NCI-H748 (cell line): Measurements from ENCODE around the gene TTBK2.
"Not testable (repeated sequence)": the region's sequence is repeated elsewhere in the genome, so short reads cannot be mapped to it uniquely, and the experiment has no call there.

Source experiments
- DNase-seq: peaks from one replicate; lab custom pipeline; 2025; ENCODE audit not compliant: unreplicated experiment; lab: John Stamatoyannopoulos, UW

TTBK2 gene

DNA sequence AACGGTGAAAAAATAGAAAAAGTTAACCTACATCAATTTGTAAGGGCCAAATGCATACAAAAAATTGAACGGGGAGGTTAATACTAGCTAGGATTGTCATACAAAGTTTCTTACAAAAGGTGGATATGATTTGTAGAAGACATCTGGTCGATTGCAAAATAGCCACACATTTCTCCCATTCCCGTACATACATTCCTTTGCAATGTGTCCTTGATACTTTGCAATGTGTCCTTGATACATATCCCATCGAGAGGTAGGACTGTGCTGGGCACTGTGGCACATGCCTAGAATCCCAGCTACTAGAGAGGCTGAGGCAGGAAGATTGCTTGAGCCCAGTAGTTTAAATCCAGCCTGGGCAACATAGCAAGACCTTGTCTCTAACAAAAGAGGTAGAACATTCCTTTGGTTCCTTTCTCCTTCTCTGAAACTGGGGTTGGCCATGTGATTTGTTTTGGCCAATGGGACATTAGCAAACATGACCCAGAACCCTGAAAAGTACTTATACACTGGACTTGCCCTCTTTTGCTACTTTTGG lies 9.5 kb downstream of the TTBK2 start:
- no peak for DNase-seq

DNA sequence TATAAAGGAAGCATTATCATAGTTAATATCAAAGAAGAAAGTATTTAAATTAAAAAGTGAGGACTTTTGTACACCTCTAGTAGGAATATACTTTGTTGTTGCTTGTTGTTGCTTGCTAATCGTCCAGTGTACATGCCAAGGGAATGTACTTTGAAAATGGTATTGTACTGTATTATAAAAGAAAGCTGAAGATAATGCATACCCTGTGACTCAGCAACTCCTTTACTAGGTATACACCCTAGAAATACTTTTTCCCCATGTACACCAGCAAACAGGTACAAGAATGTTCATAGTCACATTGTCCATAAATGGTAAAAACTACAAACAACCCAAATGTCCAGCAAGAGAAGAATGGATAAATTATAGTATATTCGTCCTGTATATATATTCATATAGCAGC lies 12.0 kb downstream of the TTBK2 start:
- DNase-seq = no peak

DNA sequence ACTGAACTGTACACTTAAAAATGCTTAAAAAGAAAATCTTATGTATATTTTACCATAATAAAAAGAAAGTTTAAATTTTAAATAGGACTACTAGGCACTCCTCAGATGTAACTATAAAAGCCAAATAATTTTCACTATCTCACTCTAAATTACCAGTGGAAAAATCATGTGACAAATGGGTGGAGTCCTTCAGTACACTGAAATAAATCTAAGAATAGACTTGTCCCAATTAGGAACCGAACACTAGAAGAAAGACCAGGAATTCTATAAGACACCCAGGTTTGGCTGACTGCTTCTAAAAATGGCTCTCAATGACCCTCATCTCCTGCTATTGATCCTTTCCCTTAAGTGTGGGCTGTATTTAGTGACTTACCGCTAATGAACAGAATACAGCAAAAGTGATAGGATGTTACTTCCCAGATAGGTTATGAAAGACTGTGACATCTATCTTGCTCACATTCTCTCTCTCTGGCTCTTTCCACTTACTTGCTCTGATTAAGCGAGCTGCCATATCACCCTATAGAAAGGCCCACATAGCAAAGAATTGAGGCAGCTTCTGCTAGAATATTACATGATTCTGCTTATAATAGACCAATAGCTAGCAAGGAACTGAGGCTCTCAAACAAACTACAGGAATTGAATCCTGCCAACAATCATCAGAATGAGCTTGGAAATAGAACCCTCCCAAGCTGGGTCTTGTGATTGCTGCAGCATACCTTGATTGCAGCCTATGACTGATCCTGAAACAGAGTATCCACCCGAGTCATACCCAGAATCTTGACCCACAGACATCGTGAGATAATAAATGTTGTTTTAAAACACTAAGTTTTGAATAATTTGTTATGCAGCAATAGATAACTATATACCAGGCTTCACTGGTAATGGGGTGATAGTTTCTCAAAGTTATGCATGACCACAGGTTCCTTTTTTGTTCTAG lies 16.9 kb downstream of the TTBK2 start:
- DNase-seq = no peak

DNA sequence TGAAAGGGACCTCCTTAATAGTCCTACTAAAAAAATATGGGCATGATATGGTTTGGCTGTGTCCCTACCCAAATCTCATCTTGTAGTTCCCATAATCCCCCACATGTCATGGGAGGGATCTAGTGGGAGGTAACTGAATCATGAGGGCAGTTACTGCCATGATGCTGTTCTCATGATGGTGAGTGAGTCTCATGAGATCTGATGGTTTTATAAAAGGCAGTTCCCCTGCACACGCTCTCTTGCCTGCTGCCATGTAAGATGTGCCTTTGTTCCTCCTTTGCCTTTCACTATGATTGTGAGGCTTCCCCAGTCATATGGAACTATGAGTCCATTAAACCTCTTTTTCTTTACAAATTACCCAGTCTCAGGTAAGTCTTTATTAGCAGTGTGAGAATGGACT lies 26.7 kb downstream of the TTBK2 start:
- DNase-seq = not testable (repeated sequence)

DNA sequence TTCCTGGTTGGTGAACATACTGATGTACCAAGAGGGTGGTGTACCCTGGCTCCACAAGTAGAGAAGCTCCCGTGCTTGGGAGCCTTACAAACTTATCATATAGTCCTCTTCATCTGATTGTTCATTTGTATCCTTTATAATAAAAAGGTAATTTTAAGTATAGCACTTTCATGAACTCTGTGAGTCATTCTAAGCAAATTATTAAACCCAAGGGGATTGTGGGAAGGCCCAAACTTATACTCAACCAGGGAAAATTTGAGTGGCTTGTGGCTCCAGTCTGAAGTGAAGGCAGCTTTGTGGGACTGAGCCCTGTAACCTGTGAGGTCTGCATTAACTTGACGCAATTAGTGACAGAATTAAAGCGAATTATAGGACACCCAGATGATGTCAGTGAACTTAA lies 29.0 kb downstream of the TTBK2 start:
- no peak for DNase-seq

DNA sequence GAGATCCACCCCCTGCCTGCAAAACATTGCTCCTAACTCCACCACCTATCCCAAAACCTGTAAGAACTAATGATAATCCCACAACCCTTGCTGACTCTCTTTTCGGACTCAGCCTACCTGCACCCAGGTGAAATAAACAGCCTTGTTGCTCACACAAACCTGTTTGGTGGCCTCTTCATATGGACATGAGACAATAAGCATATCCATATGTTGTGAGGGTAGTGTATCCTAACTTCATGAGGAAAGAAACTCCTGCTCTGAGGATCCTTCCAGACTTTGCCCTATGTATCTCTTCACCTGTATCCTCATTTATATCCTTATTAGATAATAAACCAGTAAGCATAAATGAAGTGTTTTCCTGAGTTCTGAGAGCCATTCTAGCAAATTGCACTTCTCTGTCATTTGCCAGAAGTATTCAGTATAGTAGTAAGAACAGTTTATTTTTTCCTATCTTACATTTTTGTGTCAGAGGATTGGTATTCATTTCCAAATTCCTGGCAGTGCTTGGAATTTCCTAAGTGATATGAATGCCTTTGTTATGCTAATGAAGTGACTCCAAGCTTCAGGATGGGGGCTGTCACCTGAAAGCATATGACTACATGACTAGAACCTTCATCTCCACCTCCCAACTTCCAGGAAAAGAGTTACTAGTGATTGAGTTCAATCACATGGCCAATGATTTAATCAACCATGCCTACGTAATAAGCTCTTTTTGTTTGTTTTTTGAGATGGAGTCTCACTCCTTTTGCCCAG lies 30.2 kb downstream of the TTBK2 start:
- DNase-seq = no peak

DNA sequence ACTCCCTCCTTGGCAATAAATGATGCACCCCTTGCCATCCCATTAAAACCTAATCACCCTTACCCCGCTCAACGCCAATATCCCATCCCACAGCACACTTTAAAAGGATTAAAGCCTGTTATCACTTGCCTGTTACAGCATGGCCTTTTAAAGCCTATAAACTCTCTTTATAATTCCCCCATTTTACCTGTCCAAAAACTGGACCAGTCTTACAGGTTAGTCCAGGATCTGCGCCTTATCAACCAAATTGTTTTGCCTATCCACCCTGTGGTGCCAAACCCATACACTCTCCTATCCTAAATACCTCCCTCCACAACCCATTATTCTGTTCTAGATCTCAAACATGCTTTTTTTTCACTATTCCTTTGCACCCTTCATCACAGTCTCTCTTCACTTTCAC lies 33.2 kb downstream of the TTBK2 start:
- not testable (repeated sequence) for DNase-seq

DNA sequence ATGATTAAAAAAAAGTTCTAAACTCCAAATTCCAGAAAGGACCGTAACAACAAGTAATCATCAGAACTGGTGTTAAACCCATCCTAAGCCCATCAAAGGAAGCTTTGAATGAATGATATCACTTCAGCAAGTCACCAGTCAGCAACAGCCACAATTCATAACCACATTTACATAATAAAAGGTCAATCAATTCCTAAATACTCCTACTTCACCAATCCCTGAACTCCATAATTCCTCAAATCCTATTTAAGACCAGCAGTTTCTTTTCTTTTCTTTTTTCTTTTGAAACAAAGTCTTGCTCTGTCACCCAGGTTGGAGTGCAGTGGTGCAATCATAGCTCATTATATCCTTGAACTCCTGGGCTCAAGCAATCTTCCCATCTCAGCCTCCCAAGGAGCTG lies 40.5 kb downstream of the TTBK2 start:
- no peak for DNase-seq

DNA sequence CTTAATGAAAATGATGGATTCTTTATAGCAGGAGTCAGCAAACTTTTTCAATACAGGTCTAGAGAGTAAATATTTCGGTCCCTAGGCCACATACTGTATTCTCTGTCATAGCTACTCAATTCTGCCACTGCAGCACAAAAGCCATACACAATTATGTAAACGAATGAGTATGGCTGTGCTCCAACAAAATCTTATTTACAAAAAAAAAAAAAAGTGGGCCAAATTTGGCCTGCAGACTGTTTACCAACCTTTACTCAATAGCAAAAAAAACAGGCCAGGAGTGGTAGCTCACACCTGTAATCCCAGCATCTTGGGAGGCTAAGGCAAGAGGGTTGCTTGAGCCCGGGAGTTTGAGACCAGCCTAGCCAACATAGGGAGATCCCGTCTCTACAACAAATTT lies 41.1 kb downstream of the TTBK2 start:
- no peak for DNase-seq

DNA sequence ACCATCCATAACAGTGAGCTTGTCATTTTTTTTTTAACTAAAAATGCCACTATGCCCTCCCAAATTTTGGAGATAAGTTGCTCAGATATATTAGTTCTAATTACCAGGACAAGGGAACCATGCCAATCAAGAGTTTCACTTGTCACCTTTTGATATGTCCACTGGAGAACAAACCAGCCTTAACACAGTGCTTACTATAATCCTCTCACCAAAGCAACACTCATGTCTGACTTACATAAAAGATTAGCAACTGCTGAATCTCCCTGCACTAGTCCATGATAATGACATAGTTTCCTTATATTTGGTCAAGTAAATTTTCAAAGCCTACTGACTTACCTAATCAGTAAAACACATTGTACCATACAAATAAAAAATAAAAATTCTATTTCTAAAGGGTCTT lies 44.4 kb downstream of the TTBK2 start:
- DNase-seq = no peak

DNA sequence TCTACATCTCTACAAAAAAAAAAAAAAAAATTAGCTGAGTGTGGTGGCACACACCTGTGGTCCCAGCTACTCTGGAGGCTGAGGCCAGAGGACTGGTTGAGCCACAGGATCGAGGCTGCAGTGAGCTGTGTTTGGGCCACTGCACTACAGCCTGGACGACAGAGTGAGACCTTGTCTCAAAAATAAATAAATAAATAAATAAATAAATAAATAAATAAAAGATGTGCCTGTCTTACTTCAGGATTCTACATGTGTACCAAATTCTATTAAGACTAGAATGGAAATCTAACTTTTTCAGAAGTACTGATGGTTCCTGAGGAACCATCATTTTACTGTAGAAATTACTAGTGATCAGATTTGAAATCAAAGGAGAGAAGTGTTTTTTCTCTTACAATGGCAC lies 51.9 kb downstream of the TTBK2 start:
- no peak for DNase-seq

DNA sequence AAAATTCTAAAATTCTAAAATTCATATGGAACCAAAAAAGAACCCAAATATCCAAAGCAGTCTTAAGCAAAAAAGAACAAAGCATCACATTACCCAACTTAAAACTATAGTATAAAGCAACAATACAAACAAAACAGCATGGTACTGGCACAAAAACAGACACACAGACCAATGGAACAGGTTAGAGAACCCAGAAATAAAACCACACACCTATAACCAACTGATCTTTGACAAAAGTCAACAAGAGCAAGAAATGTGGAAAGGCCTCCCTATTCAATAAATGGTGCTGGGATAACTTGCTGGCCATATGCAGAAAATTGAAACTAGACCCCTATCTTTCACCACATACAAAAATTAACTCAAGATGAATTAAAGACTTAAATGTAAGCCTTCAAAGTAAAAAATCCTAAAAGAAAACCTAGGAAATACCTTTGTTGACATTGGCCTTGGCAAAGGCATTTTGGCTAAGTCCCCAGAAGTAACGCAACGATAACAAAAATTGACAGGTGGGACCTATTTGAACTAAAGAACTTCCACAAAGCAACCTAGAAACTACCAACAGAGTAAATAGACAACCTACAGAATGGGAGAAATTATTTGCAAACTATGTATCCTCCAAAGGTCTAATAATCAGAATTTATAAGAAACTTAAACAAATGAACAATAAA lies 56.9 kb downstream of the TTBK2 start:
- DNase-seq = no peak

DNA sequence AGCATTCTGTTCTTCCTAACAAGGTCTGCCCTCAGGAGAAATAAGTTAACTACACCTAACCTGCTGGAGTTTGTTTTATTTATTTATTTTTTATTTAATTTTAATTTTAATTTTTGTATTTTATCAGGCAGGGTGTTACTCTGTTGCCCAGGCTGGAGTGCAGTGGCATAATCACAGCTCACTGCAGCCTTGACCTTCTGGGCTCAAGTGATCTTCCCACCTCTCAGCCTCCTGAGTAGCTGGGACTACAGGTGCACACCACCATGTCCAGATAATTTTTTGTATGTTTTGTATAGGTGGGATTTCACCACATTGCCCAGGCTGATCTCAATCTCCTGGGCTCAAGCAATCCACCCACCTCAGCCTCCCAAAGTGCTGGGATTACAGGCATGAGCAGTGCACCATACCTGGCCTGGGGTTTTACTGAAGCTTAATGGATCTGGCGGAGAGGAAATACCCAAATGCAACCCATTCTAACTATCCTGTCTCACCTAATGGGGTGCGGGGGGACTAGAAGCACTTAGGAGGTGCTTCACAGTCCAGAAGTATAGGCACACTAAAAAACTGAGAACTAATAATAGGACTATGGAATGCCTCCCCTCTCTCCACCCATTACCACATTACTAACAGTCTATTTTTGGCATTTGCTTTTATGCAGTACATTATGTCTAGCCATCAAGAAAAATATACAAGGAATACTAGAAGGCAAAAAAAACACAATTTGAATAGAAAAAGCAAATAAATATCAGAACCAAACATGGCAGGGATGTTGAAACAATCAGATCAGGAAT lies 61.4 kb downstream of the TTBK2 start:
- DNase-seq = no peak

DNA sequence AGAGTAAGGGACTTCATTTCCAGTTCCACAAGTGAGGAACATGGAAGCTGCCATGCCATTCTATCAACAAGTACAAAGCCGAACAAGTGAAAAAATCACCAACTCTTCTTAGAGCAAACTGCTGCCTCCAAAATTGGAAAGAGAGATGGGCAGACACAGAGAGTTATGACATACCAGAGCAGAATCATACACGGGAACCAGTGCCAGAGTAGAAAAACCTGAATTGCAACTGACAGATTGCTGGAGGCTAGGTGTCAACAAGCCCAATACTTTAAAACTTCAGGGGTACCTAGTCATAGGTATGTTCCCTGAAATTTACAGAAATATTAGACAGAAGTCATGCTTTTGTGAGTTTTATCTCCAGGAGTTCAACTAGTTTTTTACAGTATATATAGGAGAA lies 62.0 kb downstream of the TTBK2 start:
- no peak for DNase-seq

DNA sequence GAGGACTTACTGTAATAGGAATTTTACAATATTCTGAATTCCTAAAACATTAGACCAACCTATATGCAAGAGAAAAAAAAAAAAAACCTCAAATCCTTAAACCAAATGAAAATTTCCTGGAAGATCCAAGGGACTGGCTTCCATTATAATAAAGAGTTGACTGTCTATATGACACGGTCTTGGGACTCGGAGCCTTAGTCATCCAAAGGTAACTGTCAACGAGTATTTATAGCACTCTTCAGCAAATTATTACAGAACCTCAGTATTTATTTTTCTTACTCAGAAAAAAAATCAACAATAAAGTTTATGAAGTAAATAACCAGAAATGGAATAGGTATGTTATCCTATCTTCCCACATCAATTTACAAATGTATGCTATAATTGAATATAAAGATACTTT lies 66.0 kb downstream of the TTBK2 start:
- DNase-seq = no peak

DNA sequence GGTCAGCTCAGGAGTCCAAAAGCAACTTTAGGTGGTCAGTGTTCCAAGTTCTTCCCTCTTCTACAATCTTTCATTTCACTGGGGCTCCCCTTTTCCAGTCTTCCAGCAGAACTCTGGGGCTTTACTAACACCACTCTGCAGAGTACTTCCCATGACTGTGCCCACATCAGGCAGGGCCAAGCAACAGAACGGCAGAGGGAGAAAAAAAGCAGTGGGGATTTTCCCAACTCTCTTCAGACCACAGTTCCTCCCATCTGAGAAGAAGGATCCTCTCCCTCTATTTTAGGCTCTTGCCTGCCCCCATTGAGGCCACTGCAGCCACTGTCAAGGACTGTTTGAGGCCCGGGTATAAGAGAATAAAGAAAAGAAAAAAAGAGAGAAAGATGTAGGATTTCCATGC lies 70.7 kb downstream of the TTBK2 start:
- DNase-seq = no peak

DNA sequence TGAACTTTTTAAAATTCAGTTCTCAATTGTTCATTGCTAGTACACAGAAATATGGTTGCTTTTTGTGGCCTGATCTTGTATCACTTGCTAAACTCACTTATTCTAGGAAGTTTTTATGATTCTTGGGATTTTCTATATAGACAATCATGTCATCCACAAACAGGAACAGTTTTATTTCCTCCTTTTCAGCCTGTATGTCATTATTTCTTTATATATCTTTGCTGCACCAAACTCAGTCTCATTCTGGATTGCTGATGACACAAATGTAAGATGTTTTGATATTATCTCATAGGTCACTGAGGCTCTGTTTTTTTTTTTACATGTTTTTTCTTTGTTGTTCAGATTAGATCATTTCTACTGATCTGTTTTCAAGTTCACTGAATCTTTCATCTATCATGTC lies 71.7 kb downstream of the TTBK2 start:
- DNase-seq = no peak

DNA sequence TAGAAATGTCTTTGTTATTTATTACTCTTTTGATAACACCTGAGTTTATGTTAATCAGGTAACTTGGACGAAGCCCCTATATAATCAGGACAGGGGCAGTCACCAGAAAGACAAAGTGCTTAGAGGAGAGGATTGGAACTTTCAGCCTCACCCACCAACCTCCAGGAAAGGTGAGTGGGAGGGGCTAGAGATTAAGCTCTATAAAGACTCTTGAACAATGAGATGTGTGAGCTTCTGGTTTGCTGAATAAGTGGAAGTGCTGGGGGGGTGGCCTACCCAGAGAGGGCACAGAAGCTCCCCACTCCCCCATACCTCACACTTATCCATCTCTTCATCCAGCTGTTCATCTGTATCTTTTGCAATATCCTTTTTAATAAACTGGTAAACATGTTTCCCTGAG lies 73.9 kb downstream of the TTBK2 start:
- no peak for DNase-seq

DNA sequence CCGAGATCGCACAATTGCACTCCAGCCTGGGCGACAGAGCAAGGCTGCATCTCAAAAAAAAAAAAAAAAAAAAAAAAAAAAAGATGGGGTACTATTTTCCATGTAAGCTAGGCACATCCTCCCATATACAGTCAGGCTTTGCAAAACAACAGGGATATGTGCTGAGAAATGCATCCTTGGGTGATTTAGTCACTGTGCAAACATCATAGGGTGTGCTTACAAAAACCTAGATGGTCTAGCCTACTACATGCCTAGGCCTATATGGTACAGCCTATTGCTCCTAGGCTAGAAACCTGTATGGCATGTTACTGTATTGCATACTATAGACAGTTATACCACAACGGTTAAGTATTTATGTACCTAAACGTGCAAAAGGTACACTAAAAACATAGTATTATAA lies 75.0 kb downstream of the TTBK2 start:
- DNase-seq = no peak

DNA sequence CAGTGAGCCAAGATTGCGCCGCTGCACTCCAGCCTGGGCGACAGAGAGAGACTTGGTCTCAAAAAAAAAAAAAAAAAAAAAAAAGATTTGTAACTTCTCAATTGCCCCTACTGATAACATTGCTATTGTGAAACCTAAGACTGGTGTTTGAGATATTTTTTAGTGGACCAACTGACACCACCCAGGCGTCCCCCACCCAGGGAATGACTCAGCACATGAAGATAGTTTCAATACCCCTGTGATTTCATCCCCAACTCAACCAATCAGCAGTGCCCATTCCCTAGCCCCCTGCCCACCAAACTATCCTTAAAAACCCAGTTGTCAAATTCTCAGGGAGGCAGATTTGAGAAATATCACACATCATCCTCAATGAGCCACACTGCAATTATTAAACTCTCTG lies 76.9 kb downstream of the TTBK2 start:
- no peak for DNase-seq

DNA sequence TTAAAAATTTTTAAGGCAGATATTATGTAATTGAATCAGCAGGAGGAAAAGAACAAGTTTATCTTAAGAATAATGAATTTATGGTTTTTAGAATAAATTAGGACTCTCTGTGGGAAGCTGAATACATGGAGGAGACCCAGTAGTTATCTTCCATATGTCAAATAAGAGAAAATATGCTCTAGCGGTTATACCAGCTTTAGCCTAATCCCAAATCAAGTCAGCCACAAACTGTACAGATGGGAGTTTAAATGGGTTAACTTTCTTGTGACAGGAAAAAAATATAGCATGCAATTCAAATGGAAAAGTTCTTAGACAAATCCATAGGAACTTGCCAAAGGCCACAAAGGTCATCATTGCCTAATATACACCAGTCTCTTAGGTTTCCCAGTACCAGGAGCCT lies 84.3 kb downstream of the TTBK2 start:
- DNase-seq = no peak
